Activated T-helper 9 cell treated with anti-CD3 and anti-CD28 coated beads, Interleukin-2, amount 50 U/mL, for 16 hours (primary cell): ENCODE data around the gene TUG1.

Experiments used
- DNase-seq: peaks from one replicate; pipeline ENCODE4 v3.0.0-alpha.2; 2020; ENCODE audit warnings: low read depth

The TUG1 gene

DNA sequence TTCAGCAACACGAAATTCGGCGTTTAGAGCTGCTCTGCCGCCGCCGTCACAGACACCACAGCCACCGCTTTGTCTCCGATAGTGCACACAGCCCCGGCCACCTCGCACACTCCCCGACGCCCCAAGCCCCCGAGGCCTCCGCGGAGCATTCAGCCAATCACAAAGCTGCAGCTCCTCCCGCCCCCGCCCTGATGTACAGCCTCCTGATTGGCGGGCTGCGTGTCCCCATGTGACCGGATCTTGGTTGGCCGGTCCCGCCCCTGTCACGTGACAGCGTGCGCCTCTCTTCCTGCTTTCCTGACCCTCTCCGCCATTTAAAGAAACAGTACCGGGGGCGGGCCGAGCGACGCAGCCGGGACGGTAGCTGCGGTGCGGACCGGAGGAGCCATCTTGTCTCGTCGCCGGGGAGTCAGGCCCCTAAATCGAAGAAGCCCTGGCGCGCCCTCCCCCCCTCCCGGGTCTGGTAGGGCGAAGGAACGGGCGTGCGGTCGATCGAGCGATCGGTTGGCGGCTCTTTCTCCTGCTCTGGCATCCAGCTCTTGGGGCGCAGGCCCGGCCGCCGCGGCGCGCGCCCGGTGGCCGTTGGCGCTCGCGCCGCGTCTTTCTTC lies at the start of gene TUG1:
Gene TUG1, plus strand, starts transcription at position 342 of the 608 bp plus-strand sequence.
- DNase-seq, result peak; percentile 96

DNA sequence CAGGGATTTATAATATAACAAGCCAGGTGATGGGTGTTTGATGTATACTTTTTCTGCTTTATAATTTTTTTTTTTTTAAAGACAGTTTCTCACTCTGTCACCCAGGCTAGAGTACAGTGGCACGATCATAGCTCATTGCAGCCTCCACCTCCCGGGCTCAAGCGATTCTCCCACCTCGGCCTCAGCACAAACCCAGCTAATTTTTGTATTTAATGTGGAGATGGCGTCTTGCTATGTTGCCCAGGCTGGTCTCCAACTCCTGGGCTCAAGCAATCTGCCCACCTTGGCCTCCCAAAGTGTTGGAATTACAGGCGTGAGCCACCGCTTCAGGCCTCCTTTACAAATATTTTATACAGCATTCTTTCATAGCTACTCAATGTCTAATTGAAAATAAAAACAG lies 49.1 kb upstream of the TUG1 start:
- no peak for DNase-seq

DNA sequence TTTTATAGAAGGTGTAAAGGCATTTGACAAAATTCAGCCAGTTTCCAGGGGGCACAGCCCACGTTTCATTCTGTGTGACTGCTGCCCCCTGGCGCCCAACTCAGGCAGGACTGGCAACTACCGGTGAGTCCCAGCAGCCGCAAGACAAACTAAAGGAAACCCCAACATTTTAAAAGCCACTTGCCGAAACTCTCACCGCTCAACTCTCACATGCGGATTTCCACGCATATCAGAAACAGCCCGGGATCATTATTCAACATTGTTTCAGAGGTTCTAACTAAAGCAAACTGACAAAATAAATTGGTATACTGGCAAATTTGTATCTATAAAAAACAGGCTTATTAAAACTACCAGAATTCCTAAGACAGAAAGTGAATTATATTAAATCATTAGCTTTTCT lies 48.7 kb upstream of the TUG1 start:
- DNase-seq, result peak; percentile 74

DNA sequence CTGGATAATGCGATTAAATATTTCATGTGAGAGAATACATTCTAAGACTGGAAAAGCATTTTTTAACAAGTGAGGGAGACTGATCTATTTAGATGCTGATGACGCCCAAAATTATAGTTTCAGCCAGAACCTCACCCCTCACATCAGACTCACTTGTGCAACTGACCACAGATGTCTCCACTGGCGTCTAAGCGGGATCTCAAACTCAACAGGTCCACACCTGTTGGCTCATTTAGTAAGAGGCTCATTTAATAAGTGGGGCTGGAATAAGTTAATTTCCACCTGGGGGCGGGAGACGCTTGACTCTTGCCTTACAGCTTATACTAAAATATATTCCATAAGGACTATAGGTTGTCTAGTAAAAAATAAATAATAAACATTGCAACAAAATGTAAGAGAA lies 48.0 kb upstream of the TUG1 start:
- no peak for DNase-seq

GRCh38 chr22:30922151-30922611 lies 46.9 kb upstream of the TUG1 start:
- peak; percentile 65 for DNase-seq

DNA sequence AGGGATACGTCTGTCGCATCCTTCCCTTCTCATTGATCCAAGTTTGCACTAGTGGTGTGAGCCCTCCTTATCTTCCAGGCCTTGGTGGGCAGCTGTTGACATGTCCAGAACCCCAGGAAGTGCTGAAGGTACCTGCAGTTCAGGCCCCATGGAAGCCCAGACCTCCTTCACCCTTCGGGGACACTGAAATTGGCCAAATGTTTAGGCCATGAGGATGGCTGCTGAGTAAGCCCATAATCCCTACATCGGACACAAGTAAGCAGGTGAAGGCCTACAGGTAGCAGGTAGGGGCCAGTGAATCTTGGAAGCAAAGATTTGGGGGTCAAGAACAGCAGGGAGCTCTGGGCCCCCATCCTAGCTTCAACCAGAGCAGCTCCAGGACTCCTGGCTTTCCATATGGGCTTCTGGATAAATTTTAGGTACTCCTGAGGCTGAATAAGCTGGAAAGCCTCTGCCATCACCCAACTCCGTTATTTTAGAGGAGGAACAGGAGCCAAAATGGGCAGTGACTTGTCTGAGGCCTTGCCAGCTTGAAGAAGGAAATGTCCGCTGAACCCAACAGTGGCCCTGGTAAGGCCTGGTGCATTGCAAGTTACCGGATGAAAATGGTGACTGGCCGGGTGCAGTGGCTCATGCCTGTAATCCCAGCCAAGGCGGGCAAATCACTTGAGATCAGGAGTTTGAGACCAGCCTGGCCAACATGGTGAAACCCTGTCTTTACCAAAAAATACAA lies 45.7 kb upstream of the TUG1 start:
- DNase-seq, result no peak

DNA sequence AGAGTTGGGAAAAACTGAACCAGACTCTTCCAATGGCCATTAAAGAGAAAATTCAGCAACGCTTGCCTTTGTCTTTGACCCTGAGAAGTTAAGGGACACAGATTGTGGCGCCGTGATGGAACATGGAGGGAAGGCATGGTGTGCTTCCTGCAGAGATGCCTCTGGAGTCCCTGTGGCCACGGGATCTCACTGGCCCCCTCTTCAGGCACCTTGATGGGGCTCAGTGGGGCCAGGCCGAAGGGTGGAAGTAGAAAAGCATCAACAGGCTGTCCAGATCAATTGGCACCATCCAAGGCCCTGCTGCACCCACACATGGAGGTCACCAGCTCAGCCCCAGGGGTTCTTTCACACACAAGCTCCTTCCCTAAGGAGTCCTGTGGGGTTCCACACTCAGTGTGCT lies 43.4 kb upstream of the TUG1 start:
- no peak for DNase-seq

- DNase-seq, result no peak
These were observed 42.4 kb upstream of the TUG1 start for GRCh38 chr22:30926706-30927105.

GRCh38 chr22:30927806-30928205 lies 41.3 kb upstream of the TUG1 start:
- DNase-seq, result no peak

GRCh38 chr22:30928401-30928800 lies 40.7 kb upstream of the TUG1 start:
- DNase-seq, result no peak

DNA sequence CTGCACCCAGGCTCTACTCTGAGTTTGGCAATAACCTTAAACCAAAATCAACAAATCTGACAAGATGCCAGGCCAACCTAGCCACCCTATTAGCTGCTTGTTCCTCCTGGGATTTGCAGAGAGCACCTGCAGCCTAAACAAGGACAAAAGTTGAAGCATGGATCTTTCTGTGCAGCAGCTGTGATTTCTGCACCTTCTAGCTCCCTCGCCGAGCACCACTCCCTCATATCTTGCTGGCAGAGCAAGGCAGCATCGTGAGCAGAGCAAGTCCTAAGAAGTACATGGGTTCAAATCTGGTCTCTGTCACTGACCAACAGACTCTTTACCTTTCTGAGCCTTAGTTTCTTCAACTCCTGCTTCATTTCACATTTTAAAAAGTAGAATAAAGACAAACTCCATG lies 38.8 kb upstream of the TUG1 start:
- no peak for DNase-seq

GRCh38 chr22:30931541-30932300 lies 37.3 kb upstream of the TUG1 start:
- DNase-seq, result no peak

- DNase-seq, result no peak
These were observed 36.4 kb upstream of the TUG1 start for GRCh38 chr22:30932661-30933060.

GRCh38 chr22:30933457-30933856 lies 35.6 kb upstream of the TUG1 start:
- DNase-seq, result no peak

DNA sequence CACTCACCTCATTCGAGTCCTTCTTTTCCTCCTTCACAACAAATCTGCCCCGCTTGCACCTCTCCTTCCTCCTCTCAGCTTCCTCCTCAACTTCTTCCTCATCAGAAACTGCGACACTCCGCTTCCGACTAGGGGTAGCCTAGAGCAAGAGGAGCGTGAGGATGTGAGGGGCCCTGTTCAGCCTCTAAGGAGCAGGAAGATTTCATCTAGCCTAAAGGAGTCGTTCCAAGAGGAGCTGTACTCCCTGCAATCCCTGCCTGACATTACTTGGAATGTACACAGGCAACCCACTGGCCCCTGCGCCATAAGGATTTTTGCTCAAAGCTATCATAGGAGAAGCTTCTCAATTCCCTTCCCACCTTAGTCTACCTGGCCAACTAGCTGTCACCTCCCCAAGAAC lies 35.0 kb upstream of the TUG1 start:
- DNase-seq, result no peak

DNA sequence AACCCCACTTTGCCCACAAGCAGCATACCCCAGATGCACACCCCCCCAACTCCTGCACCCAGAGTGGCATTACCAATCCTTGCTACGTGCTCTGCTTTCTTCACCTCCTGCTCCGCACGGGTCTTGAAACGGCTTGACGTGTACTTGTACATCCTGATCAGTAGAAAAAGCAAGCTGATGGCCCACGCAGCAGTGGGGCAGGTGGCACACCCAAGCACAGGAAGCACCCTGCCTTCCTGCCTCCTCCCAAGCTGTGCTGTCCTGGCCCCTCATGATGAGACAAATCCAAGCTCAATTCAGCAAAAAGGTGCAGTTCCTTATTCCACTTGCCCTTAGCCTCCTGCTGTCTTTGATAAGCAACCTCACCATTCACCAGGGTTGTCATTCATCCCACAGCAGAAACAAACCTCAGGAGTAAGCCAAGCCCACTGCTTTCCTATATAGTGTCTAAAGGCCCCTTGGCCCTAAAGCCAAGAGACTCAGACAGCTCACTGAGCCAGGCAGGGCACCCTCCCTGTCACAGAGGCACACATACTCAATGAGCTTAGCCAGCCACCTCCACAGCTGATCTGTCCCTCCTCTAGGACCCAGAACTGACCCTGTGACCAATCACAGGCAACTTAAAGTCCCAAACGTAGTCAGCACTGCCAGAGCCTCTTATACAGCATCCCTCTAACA lies 28.2 kb upstream of the TUG1 start:
- DNase-seq, result peak; percentile 17

DNA sequence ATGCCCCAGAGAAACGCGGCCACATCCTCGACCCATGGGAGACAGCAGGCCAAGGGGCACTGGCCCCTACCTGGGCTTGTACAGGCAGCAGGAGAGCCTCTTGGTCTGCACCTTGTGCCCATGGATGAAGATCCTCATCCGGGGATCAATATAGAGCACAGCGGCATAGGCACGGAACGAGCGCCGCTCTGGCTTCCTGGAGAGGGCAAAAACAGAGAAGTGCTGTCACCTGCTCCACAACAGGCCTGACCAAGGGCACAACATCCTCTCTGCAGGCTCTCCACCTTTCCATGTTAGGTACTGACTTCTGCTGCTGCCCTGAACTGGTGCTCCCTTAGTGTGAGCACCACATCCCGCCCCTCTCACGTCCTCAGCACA lies 27.7 kb upstream of the TUG1 start:
- DNase-seq, result no peak

- DNase-seq, result no peak
These were observed 25.7 kb upstream of the TUG1 start for GRCh38 chr22:30943368-30943767.

GRCh38 chr22:30944986-30945385 lies 24.1 kb upstream of the TUG1 start:
- DNase-seq, result no peak

DNA sequence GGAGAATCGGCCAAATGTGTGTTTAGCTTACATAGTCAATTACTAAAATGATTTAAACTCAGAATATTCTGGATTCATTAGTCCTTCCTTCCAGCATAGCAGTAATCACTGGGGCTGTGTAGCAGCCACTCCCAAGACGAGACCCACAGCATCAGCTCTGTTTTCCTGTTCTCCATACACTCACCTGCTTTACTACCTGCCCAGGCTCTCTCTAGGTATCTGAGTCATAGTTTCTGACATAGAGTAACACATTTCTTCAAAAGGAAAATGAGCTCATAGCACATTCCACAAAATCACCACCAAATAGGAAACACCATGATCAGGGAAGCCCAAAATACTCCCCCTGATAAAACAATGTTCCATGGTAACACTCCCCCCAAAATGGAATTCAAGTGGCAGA lies 23.4 kb upstream of the TUG1 start:
- DNase-seq, result no peak

DNA sequence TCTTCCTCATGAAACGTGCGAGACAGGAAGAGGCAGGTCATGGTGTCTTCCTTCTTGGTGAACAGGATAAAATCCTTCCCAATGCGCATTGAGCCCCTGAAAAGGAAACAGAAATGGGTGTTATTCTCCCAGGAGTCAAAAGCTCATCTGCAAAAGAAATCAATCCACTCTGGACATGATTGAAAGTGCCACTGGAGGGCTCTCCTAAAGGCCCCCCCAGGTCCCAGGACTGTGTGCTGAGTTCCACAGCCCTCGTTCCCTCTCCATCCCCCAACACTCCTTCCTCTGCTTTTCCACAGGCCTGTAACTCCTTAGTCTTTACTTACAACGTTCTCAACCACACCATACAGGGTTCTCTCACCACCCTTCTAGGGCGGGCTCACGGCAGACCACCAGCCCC lies 22.7 kb upstream of the TUG1 start:
- no peak for DNase-seq

GRCh38 chr22:30947173-30947815 lies 21.8 kb upstream of the TUG1 start:
- DNase-seq, result no peak
